Measurements from ENCODE around the gene NEK6. TPM values are rescaled to one million over a fixed set of nuclear protein-coding genes. Genes with fewer than 3 reads are reported as not detected.

Gene NEK6
- total and polyA plus RNA-seq, 9 of the 15 experiments (the other 6 are each of a cell fraction or from before 2014, with no cell fraction given), result 3.1 to 19.0 (median 8.4) TPM

GRCh38 chr9:124216474-124217176, 41.1 kb upstream of the NEK6 start:
- H3K9me1 ChIP-seq (ENCODE audit: control insufficient read depth, insufficient read depth, low read length), result no peaks in the 10 kb centered on the region
- in situ Hi-C loops (cut with MboI), result no loop called here
- no peak overlapping the region for H3K4me2 ChIP-seq (ENCODE audit: insufficient read depth, low read length)
- ATAC-seq, result no peak
- CTCF ChIA-PET (ENCODE audit: low intra/inter-chr PET ratio), result no interaction called here
- H2AFZ ChIP-seq (ENCODE audit: low read depth, low read length), result no peak overlapping the region; the same call in 1 of the 2 replicates
- intact Hi-C loops (cut with micrococcal nuclease), result no loop called here
- H4K20me1 ChIP-seq (replicated peaks; ENCODE audit: control insufficient read depth, insufficient read depth, low read length), result no peaks in the 10 kb centered on the region
- no peaks in the 10 kb centered on the region for H3K79me2 ChIP-seq (ENCODE audit: control insufficient read depth, insufficient read depth, low read length)
- H3K9me3 ChIP-seq (replicated peaks; ENCODE audit: control insufficient read depth, insufficient read depth, low read depth, low read length), result no peaks in the 10 kb centered on the region; the same call in 1 of the 2 replicates
- POLR2A ChIA-PET, result interaction anchor here (0.9 kb wide), 1 partner anchor 265 kb away, joined by 4 read pairs; no protein-coding TSS in a partner anchor
- 40% methylated on average over 8 of the region's 9 CpGs for WGBS (ENCODE audit: insufficient coverage, low coverage, missing lambda C conversion rate)
- no peak overlapping the region for H3K9ac ChIP-seq (ENCODE audit: insufficient read depth in 1 of 2, low read depth in 2 of 2, low read length in 2 of 2)
- H3K4me1 ChIP-seq (replicated peaks in 1 of 2; ENCODE audit: control insufficient read depth in 2 of 2, insufficient read depth in 2 of 2, low read length in 2 of 2), result peaks cover 0 to 15% of the 10 kb centered on the region in 2 experiments; a peak in 4 of 5 replicates
- no peak for FAIRE-seq
- DNase-seq (ENCODE audit: extremely low read depth in 1 of 4, low spot score in 3 of 4), result no peak
- H3K4me3 ChIP-seq, result no peak overlapping the region
- peaks cover 0 to 27% of the 10 kb centered on the region in 2 experiments; a peak in 3 of 5 replicates for H3K27me3 ChIP-seq (ENCODE audit: control insufficient read depth in 2 of 2, insufficient read depth in 2 of 2, low read length in 2 of 2)
- H3K27ac ChIP-seq (ENCODE audit: extremely low read depth, low read depth, low read length), result no peak overlapping the region
- BruUV-seq (replicated peaks), result no TSS peak
- no peak for TF ChIP-seq ETS2 (tag; IDR thresholded peaks at IDR 0.05; ENCODE audit: borderline replicate concordance, poor library complexity, severe bottlenecking)
- no peak for TF ChIP-seq THRB (CRISPR knock-in tag; conservative IDR thresholded peaks at IDR 0.05)
- TF ChIP-seq, protein P1, sequence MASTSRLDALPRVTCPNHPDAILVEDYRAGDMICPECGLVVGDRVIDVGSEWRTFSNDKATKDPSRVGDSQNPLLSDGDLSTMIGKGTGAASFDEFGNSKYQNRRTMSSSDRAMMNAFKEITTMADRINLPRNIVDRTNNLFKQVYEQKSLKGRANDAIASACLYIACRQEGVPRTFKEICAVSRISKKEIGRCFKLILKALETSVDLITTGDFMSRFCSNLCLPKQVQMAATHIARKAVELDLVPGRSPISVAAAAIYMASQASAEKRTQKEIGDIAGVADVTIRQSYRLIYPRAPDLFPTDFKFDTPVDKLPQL (IDR thresholded peaks at IDR 0.05; ENCODE audit: extremely low read depth, insufficient read length), result no peak
- no peak for TF ChIP-seq SLC30A9 (CRISPR knock-in tag; IDR thresholded peaks at IDR 0.05)
- TF ChIP-seq HDAC3 (IDR thresholded peaks at IDR 0.05; ENCODE audit: borderline replicate concordance, partially characterized antibody), result no peak
- TF ChIP-seq GABPA (tag; conservative IDR thresholded peaks at IDR 0.05; ENCODE audit: low read depth), result 0 out of 2 replicates have a peak, but pooled peaks have one; percentile 13
- no peak for TF ChIP-seq SMC3 (conservative IDR thresholded peaks at IDR 0.05; ENCODE audit: insufficient read depth, low read depth, low read length)
- no peaks in the 10 kb centered on the region for H3K36me3 ChIP-seq (ENCODE audit: control insufficient read depth, insufficient read depth, low read length)

Data from K562 (cell line).